Mononuclear cell (primary cell): ENCODE measurements around the gene MCC. TPM values are rescaled to one million over a fixed set of nuclear protein-coding genes. Genes with fewer than 3 reads are reported as not detected.

Source experiments
- H3K27me3 ChIP-seq: 2 replicates; pipeline ENCODE4 v1.6.0; 2011; ENCODE audit warnings: low read length, control low read depth; ENCODE audit not compliant: insufficient read depth
- H3K4me1 ChIP-seq: 2 replicates; pipeline ENCODE4 v1.5.1; 2011; ENCODE audit warnings: mild to moderate bottlenecking, low read length, control low read depth; ENCODE audit not compliant: insufficient read depth
- H3K4me3 ChIP-seq: 2 replicates; pipeline ENCODE4 v1.5.1; 2011; ENCODE audit warnings: mild to moderate bottlenecking, low read length, moderate library complexity
- H3K9me3 ChIP-seq: 2 replicates; pipeline ENCODE4 v1.5.1; 2011; ENCODE audit warnings: low read depth, mild to moderate bottlenecking, control low read depth, low read length
- total RNA-seq: library from RNA; depleted of rRNA; stranded (reverse); fragments of >200 nt; gene quantifications from one replicate; pipeline ENCODE4 v1.2.3, GENCODE V29; 2012

MCC gene
- total RNA-seq, 1 donor = 1.0 TPM

GRCh38 chr5:113508756-113509155 is 20.5 kb upstream of the MCC start:
- Histone ChIP-seq H3K4me3 (no peak overlapping the region), H3K9me3 (no peaks in the 10 kb centered on the region), H3K4me1 (no peaks in the 10 kb centered on the region), H3K27me3 (peaks cover 59% of the 10 kb centered on the region)

GRCh38 chr5:113507601-113508000 is 19.3 kb upstream of the MCC start:
- peaks cover 70% of the 10 kb centered on the region for H3K27me3 ChIP-seq
- H3K4me3 ChIP-seq = no peak overlapping the region
- no peaks in the 10 kb centered on the region for H3K4me1 ChIP-seq
- H3K9me3 ChIP-seq = no peaks in the 10 kb centered on the region

- peaks cover 94% of the 10 kb centered on the region for H3K27me3 ChIP-seq
- H3K4me1 ChIP-seq = no peaks in the 10 kb centered on the region
- no peak overlapping the region for H3K4me3 ChIP-seq
- H3K9me3 ChIP-seq = no peaks in the 10 kb centered on the region
Measured at GRCh38 chr5:113505181-113505580, 16.9 kb upstream of the MCC start.

GRCh38 chr5:113503146-113503545 is 14.9 kb upstream of the MCC start:
- H3K4me1 ChIP-seq = no peaks in the 10 kb centered on the region
- peaks cover 94% of the 10 kb centered on the region for H3K27me3 ChIP-seq
- no peaks in the 10 kb centered on the region for H3K9me3 ChIP-seq
- no peak overlapping the region for H3K4me3 ChIP-seq

GRCh38 chr5:113502073-113502472 is 13.8 kb upstream of the MCC start:
- no peaks in the 10 kb centered on the region for H3K9me3 ChIP-seq
- peaks cover 92% of the 10 kb centered on the region for H3K27me3 ChIP-seq
- no peaks in the 10 kb centered on the region for H3K4me1 ChIP-seq

GRCh38 chr5:113495422-113495841 is 7.2 kb upstream of the MCC start:
- Histone ChIP-seq H3K4me1 (no peaks in the 10 kb centered on the region), H3K27me3 (peaks cover 85% of the 10 kb centered on the region), H3K9me3 (peaks cover 7% of the 10 kb centered on the region), H3K4me3 (no peak overlapping the region)

More at GRCh38 chr5:113502073-113502472, 13.8 kb upstream of the MCC start:
- no peak overlapping the region for H3K4me3 ChIP-seq

GRCh38 chr5:113493446-113493845 is 5.2 kb upstream of the MCC start:
- peaks cover 13% of the 10 kb centered on the region for H3K4me1 ChIP-seq
- H3K9me3 ChIP-seq = peaks cover 18% of the 10 kb centered on the region
- peaks cover 87% of the 10 kb centered on the region for H3K27me3 ChIP-seq
- H3K4me3 ChIP-seq = no peak overlapping the region

GRCh38 chr5:113491022-113491421 is 2.8 kb upstream of the MCC start:
- peaks cover 18% of the 10 kb centered on the region for H3K9me3 ChIP-seq
- H3K27me3 ChIP-seq = peaks cover 91% of the 10 kb centered on the region
- H3K4me1 ChIP-seq = peaks cover 25% of the 10 kb centered on the region
- H3K4me3 ChIP-seq = no peak overlapping the region

GRCh38 chr5:113490317-113490716 is 2.1 kb upstream of the MCC start:
- Histone ChIP-seq H3K4me1 (peaks cover 25% of the 10 kb centered on the region), H3K27me3 (peaks cover 91% of the 10 kb centered on the region), H3K9me3 (peaks cover 18% of the 10 kb centered on the region), H3K4me3 (no peak overlapping the region)

- peaks cover 92% of the 10 kb centered on the region for H3K27me3 ChIP-seq
- peaks cover 25% of the 10 kb centered on the region for H3K4me1 ChIP-seq
- no peak overlapping the region for H3K4me3 ChIP-seq
- H3K9me3 ChIP-seq = peaks cover 18% of the 10 kb centered on the region
Measured at GRCh38 chr5:113489299-113489698, 1.0 kb upstream of the MCC start.

- Histone ChIP-seq H3K4me3 (peak overlapping the region; percentile 15), H3K27me3 (peaks cover 94% of the 10 kb centered on the region), H3K4me1 (peaks cover 25% of the 10 kb centered on the region), H3K9me3 (peaks cover 18% of the 10 kb centered on the region)
Measured at GRCh38 chr5:113488645-113489184, 462 bp upstream of the MCC start.

GRCh38 chr5:113487416-113487780 is 855 bp downstream of the MCC start:
- Histone ChIP-seq H3K4me1 (peaks cover 25% of the 10 kb centered on the region), H3K4me3 (no peak overlapping the region), H3K9me3 (peaks cover 18% of the 10 kb centered on the region), H3K27me3 (peaks cover 94% of the 10 kb centered on the region)

- Histone ChIP-seq H3K9me3 (no peaks in the 10 kb centered on the region), H3K27me3 (peaks cover 77% of the 10 kb centered on the region), H3K4me1 (no peaks in the 10 kb centered on the region), H3K4me3 (no peak overlapping the region)
Measured at GRCh38 chr5:113480243-113480642, 8.0 kb downstream of the MCC start.

GRCh38 chr5:113478691-113479090 is 9.6 kb downstream of the MCC start:
- no peak overlapping the region for H3K4me3 ChIP-seq
- H3K27me3 ChIP-seq = peaks cover 70% of the 10 kb centered on the region
- H3K4me1 ChIP-seq = no peaks in the 10 kb centered on the region
- H3K9me3 ChIP-seq = no peaks in the 10 kb centered on the region

GRCh38 chr5:113474100-113474728 is 14.0 kb downstream of the MCC start:
- Histone ChIP-seq H3K9me3 (no peaks in the 10 kb centered on the region), H3K4me3 (no peak overlapping the region), H3K27me3 (peaks cover 44% of the 10 kb centered on the region), H3K4me1 (no peaks in the 10 kb centered on the region)

- Histone ChIP-seq H3K9me3 (no peaks in the 10 kb centered on the region), H3K4me1 (no peaks in the 10 kb centered on the region), H3K4me3 (no peak overlapping the region), H3K27me3 (no peaks in the 10 kb centered on the region)
Measured at GRCh38 chr5:113463032-113463431, 25.2 kb downstream of the MCC start.
